ENCODE measurements around the gene GRIK5. TPM values are rescaled to one million over a fixed set of nuclear protein-coding genes. Genes with fewer than 3 reads are reported as not detected.

The GRIK5 gene
- total and polyA plus RNA-seq, 2 of the 8 experiments (the other 6 are each of a cell fraction or from before 2014, with no cell fraction given): 17.8 to 42.9 TPM

- no peak overlapping the region for H4K91ac ChIP-seq (replicated peaks; ENCODE audit: insufficient read length, low read length)
- H2BK20ac ChIP-seq (ENCODE audit: low read length): no peak overlapping the region
- H3K9me3 ChIP-seq (ENCODE audit: insufficient read depth in 2 of 2, low read depth in 1 of 2, low read length in 1 of 2): no peaks in the 10 kb centered on the region
- no peaks in the 10 kb centered on the region for H3K79me2 ChIP-seq (ENCODE audit: control insufficient read depth in 1 of 2, insufficient read depth in 2 of 2, low read length in 2 of 2)
- no peak overlapping the region for H2AFZ ChIP-seq (ENCODE audit: low read length)
- no peak overlapping the region for H3K23ac ChIP-seq (ENCODE audit: insufficient read length)
- TF ChIP-seq NRF1 (IDR thresholded peaks at IDR 0.05; ENCODE audit: low read depth, low read length): no peak
- H3K23me2 ChIP-seq (ENCODE audit: low read depth, low read length): no peaks in the 10 kb centered on the region
- H2BK15ac ChIP-seq (ENCODE audit: low read length): no peak overlapping the region
- H4K8ac ChIP-seq (ENCODE audit: extremely low read depth, insufficient read depth, low read length): no peak overlapping the region
- H2AK5ac ChIP-seq (ENCODE audit: low read depth, low read length): no peak overlapping the region; the same call in 1 of the 2 replicates
- no peak overlapping the region for H3K27ac ChIP-seq (ENCODE audit: low read depth, low read length)
- peaks cover 2 to 11% (median 7%) of the 10 kb centered on the region in 4 experiments; a peak in 4 of 8 replicates for H3K36me3 ChIP-seq (ENCODE audit: control insufficient read depth in 2 of 4, insufficient read depth in 4 of 4, low read length in 3 of 4)
- H3K18ac ChIP-seq (ENCODE audit: extremely low read depth, low read length): no peak overlapping the region
- 77% methylated on average over 4 of the region's 4 CpGs; no CpG with 5 or more reads in 1 of the 2 experiments for WGBS, 2 experiments (ENCODE audit: extremely low coverage in 1 of 2, insufficient coverage in 1 of 2, insufficient read length in 1 of 2, insufficient replicate concordance in 2 of 2, low coverage in 1 of 2, low lambda C conversion rate in 2 of 2, missing lambda C conversion rate in 1 of 2)
- no peak overlapping the region for H2BK12ac ChIP-seq (ENCODE audit: low read depth, low read length)
- H3K4ac ChIP-seq (replicated peaks; ENCODE audit: insufficient read length, low read depth, low read length): no peak overlapping the region
- ChIA-PET CTCF (ENCODE audit: partially characterized antibody) (interaction anchor here (0.8 to 3.3 kb wide), 19 partner anchors 8 to 646 kb away, joined by 3 to 21 read pairs (median 4); no protein-coding TSS in a partner anchor), POLR2A (ENCODE audit: partially characterized antibody) (interaction anchor here (0.6 to 1.4 kb wide), 3 partner anchors 16 to 157 kb away, joined by 3 to 4 read pairs (median 3); no protein-coding TSS in a partner anchor)
- H3K4me1 ChIP-seq (replicated peaks in 1 of 4; ENCODE audit: control insufficient read depth in 3 of 4, insufficient read depth in 4 of 4, low read length in 3 of 4): peaks cover 0 to 3% (median 0%) of the 10 kb centered on the region in 4 experiments; a peak in 3 of 7 replicates
- no peak overlapping the region for H3K56ac ChIP-seq (replicated peaks; ENCODE audit: insufficient read length, low read depth, low read length)
- H4K5ac ChIP-seq (ENCODE audit: insufficient read length, low read depth, low read length): no peak overlapping the region
- no peak overlapping the region for H2BK5ac ChIP-seq (ENCODE audit: low read depth, low read length)
- H2BK120ac ChIP-seq (replicated peaks; ENCODE audit: low read depth, low read length): no peak overlapping the region
- DNase-seq (ENCODE audit: low read depth in 1 of 2, low spot score in 2 of 2): no peak
- H3K79me1 ChIP-seq (ENCODE audit: low read depth, low read length): no peaks in the 10 kb centered on the region
- H3K4me3 ChIP-seq (ENCODE audit: extremely low read depth in 1 of 4, insufficient read depth in 2 of 4, low read depth in 3 of 4, low read length in 4 of 4): no peak overlapping the region
- no peak overlapping the region for H3K14ac ChIP-seq (ENCODE audit: insufficient read length)
- FAIRE-seq: no peak
- no peak overlapping the region for H3K9ac ChIP-seq (replicated peaks in 1 of 4; ENCODE audit: extremely low read depth in 1 of 4, low read depth in 3 of 4, low read length in 3 of 4)
- H3K27me3 ChIP-seq (replicated peaks in 1 of 4; ENCODE audit: control insufficient read depth in 3 of 4, extremely low read depth in 1 of 4, insufficient read depth in 3 of 4, low read length in 3 of 4): no peaks in the 10 kb centered on the region
- H4K20me1 ChIP-seq (replicated peaks in 1 of 2; ENCODE audit: control insufficient read depth in 1 of 2, insufficient read depth in 2 of 2, low read length in 2 of 2): peaks cover 2 to 3% of the 10 kb centered on the region in 2 experiments
- H3K4me2 ChIP-seq (ENCODE audit: insufficient read depth in 1 of 2, low read depth in 2 of 2, low read length in 2 of 2): no peak overlapping the region
Measured at GRCh38 chr19:42023943-42024260, 46.1 kb downstream of the GRIK5 start.
